HAP-1 (cell line): ENCODE results near the gene KCP.

Source experiments
- DNase-seq, 2 experiments: peaks; one replicate each; pipeline ENCODE4 v3.0.0-alpha.2; 2016 to 2020; ENCODE audit warnings: low spot score in 2 of 2
- H3K27me3 ChIP-seq: fragments of 250-450 bp; sonication (Bioruptor Pico); 2 replicates; pipeline ENCODE4 v1.5.1; 2020; ENCODE audit warnings: low read depth, mild to moderate bottlenecking, moderate library complexity
- H3K36me3 ChIP-seq: fragments of 250-450 bp; sonication (Bioruptor Pico); replicated peaks from 2 replicates; pipeline ENCODE4 v1.5.1; 2020; ENCODE audit warnings: mild to moderate bottlenecking
- H3K4me1 ChIP-seq: fragments of 250-450 bp; sonication (Bioruptor Pico); 2 replicates; pipeline ENCODE4 v1.5.1; 2020; ENCODE audit warnings: mild to moderate bottlenecking
- H3K4me3 ChIP-seq: fragments of 250-450 bp; sonication (Bioruptor Pico); 2 replicates; pipeline ENCODE4 v1.5.1; 2020; ENCODE audit warnings: mild to moderate bottlenecking, moderate library complexity
- H3K9me3 ChIP-seq: fragments of 250-450 bp; sonication (Bioruptor Pico); 2 replicates; pipeline ENCODE4 v1.5.1; 2020; ENCODE audit warnings: mild to moderate bottlenecking, moderate library complexity
- in situ Hi-C: fragments of 300-500 bp; cut with MboI; formaldehyde crosslinking; loops from 3 replicates; pipeline ENCODE4 v1.14.3; 2020; ENCODE audit warnings: low sequenced_read_pairs, inconsistent platforms, mixed read lengths

Gene KCP

GRCh38 chr7:128886391-128887168, 23.9 kb downstream of the KCP start:
- 0 out of 2 replicates have a peak, but pooled peaks cover 2% of the 10 kb centered on the region for H3K27me3 ChIP-seq
- DNase-seq = no peak
- in situ Hi-C loops = no loop called here
- H3K36me3 ChIP-seq = no peaks in the 10 kb centered on the region
- H3K4me1 ChIP-seq = no peaks in the 10 kb centered on the region
- H3K4me3 ChIP-seq = no peak overlapping the region
- H3K9me3 ChIP-seq = no peaks in the 10 kb centered on the region

GRCh38 chr7:128885370-128886187, 24.9 kb downstream of the KCP start:
- Histone ChIP-seq H3K36me3 (no peaks in the 10 kb centered on the region), H3K4me1 (no peaks in the 10 kb centered on the region), H3K27me3 (0 out of 2 replicates have a peak, but pooled peaks cover 2% of the 10 kb centered on the region), H3K9me3 (no peaks in the 10 kb centered on the region), H3K4me3 (no peak overlapping the region)
- no peak for DNase-seq
- in situ Hi-C loops = no loop called here

GRCh38 chr7:128884561-128885369, 25.7 kb downstream of the KCP start:
- DNase-seq = no peak
- H3K4me3 ChIP-seq = no peak overlapping the region
- H3K36me3 ChIP-seq = no peaks in the 10 kb centered on the region
- no peaks in the 10 kb centered on the region for H3K27me3 ChIP-seq
- in situ Hi-C loops = no loop called here
- no peaks in the 10 kb centered on the region for H3K4me1 ChIP-seq
- H3K9me3 ChIP-seq = no peaks in the 10 kb centered on the region

GRCh38 chr7:128883622-128884448, 26.7 kb downstream of the KCP start:
- Histone ChIP-seq H3K27me3 (no peaks in the 10 kb centered on the region), H3K9me3 (no peaks in the 10 kb centered on the region), H3K4me3 (no peak overlapping the region), H3K4me1 (no peaks in the 10 kb centered on the region), H3K36me3 (no peaks in the 10 kb centered on the region)
- in situ Hi-C loops = no loop called here
- DNase-seq = peak; percentile 42 to 90

GRCh38 chr7:128882134-128882533, 28.4 kb downstream of the KCP start:
- no peaks in the 10 kb centered on the region for H3K9me3 ChIP-seq
- H3K4me1 ChIP-seq = no peaks in the 10 kb centered on the region
- H3K4me3 ChIP-seq = no peak overlapping the region
- no peaks in the 10 kb centered on the region for H3K36me3 ChIP-seq
- in situ Hi-C loops = no loop called here
- no peaks in the 10 kb centered on the region for H3K27me3 ChIP-seq
- DNase-seq = no peak

- Histone ChIP-seq H3K9me3 (no peaks in the 10 kb centered on the region), H3K36me3 (no peaks in the 10 kb centered on the region), H3K4me1 (no peaks in the 10 kb centered on the region), H3K27me3 (no peaks in the 10 kb centered on the region), H3K4me3 (no peak overlapping the region)
- in situ Hi-C loops = no loop called here
- DNase-seq = no peak
Observed at GRCh38 chr7:128881458-128882125, 28.9 kb downstream of the KCP start.

GRCh38 chr7:128880791-128881457, 29.6 kb downstream of the KCP start:
- H3K4me3 ChIP-seq = no peak overlapping the region
- H3K4me1 ChIP-seq = no peaks in the 10 kb centered on the region
- H3K9me3 ChIP-seq = no peaks in the 10 kb centered on the region
- DNase-seq = no peak
- in situ Hi-C loops = no loop called here
- no peaks in the 10 kb centered on the region for H3K36me3 ChIP-seq
- no peaks in the 10 kb centered on the region for H3K27me3 ChIP-seq

GRCh38 chr7:128879939-128880746, 30.4 kb downstream of the KCP start:
- no peaks in the 10 kb centered on the region for H3K36me3 ChIP-seq
- in situ Hi-C loops = loop anchor here (5.0 kb wide), 1 partner anchor 273 kb away; no protein-coding TSS in a partner anchor
- no peak overlapping the region for H3K4me3 ChIP-seq
- H3K4me1 ChIP-seq = no peaks in the 10 kb centered on the region
- H3K9me3 ChIP-seq = no peaks in the 10 kb centered on the region
- peak; percentile 51 to 78 for DNase-seq
- H3K27me3 ChIP-seq = no peaks in the 10 kb centered on the region

- Histone ChIP-seq H3K36me3 (no peaks in the 10 kb centered on the region), H3K4me3 (no peak overlapping the region), H3K27me3 (no peaks in the 10 kb centered on the region), H3K9me3 (no peaks in the 10 kb centered on the region), H3K4me1 (no peaks in the 10 kb centered on the region)
- no peak for DNase-seq
- in situ Hi-C loops = loop anchor here (5.0 kb wide), 1 partner anchor 272 kb away; no protein-coding TSS in a partner anchor
Observed at GRCh38 chr7:128879461-128879938, 31.0 kb downstream of the KCP start.

- no peaks in the 10 kb centered on the region for H3K36me3 ChIP-seq
- DNase-seq = no peak
- H3K9me3 ChIP-seq = no peaks in the 10 kb centered on the region
- in situ Hi-C loops = loop anchor here (5.0 kb wide), 1 partner anchor 271 kb away; no protein-coding TSS in a partner anchor
- no peak overlapping the region for H3K4me3 ChIP-seq
- H3K4me1 ChIP-seq = no peaks in the 10 kb centered on the region
- no peaks in the 10 kb centered on the region for H3K27me3 ChIP-seq
Observed at GRCh38 chr7:128878226-128879105, 32.0 kb downstream of the KCP start.

- H3K4me3 ChIP-seq = no peak overlapping the region
- no peak for DNase-seq
- in situ Hi-C loops = loop anchor here (5.0 kb wide), 1 partner anchor 270 kb away; no protein-coding TSS in a partner anchor
- no peaks in the 10 kb centered on the region for H3K27me3 ChIP-seq
- no peaks in the 10 kb centered on the region for H3K9me3 ChIP-seq
- no peaks in the 10 kb centered on the region for H3K36me3 ChIP-seq
- no peaks in the 10 kb centered on the region for H3K4me1 ChIP-seq
Observed at GRCh38 chr7:128877756-128878120, 32.8 kb downstream of the KCP start.
